Endothelial cell of umbilical vein (primary cell): ENCODE data around the gene S100A1. TPM values are rescaled to one million over a fixed set of nuclear protein-coding genes. Genes with fewer than 3 reads are reported as not detected.

Experiments
- BruUV-seq: library from RNA; stranded (reverse); fragments of 400-500 nt; replicated peaks from 2 replicates; lab custom pipeline; 2021; lab: Mats Ljungman, UMichigan
- CTCF ChIA-PET: fragments of 300-600, 350-600 bp; sonication (Branson Sonifier 250); formaldehyde crosslinking; loops from one replicate; lab custom pipeline; 2021; ENCODE audit warnings: antibody characterized with exemption, inconsistent platforms; lab: Charles Lee
- POLR2A ChIA-PET: fragments of 300-600, 350-600 bp; sonication (Branson Sonifier 250); formaldehyde crosslinking; loops from one replicate; lab custom pipeline; 2021; ENCODE audit warnings: antibody characterized with exemption, inconsistent platforms; lab: Charles Lee
- DNase-seq: peaks from one replicate; pipeline ENCODE4 v3.0.0-alpha.2; 2011; ENCODE audit warnings: low read depth, low spot score
- FAIRE-seq: peaks from 2 replicates; lab custom pipeline; 2011; peaks lifted over from hg19 to GRCh38; lab: Jason Lieb, UNC
- H2AFZ ChIP-seq: 2 replicates; pipeline ENCODE4 v1.6.0; 2012; ENCODE audit warnings: low read depth, low read length, control low read depth, inconsistent platforms
- H3K27ac ChIP-seq: 2 replicates; pipeline ENCODE4 v1.5.1; 2011; ENCODE audit warnings: low read depth, mild to moderate bottlenecking, control low read depth, low read length, moderate library complexity; ENCODE audit not compliant: insufficient read depth
- H3K27me3 ChIP-seq, 2 experiments: 2 replicates each; pipeline versions ENCODE4 v1.6.0 to v1.6.1; 2011; ENCODE audit warnings: low read length in 2 of 2, mixed read lengths in 1 of 2; ENCODE audit not compliant: control insufficient read depth in 2 of 2, insufficient read depth in 2 of 2
- H3K36me3 ChIP-seq, 2 experiments: 2 replicates in 1 of 2; 3 replicates in 1 of 2; pipeline ENCODE4 v1.5.1; 2011; ENCODE audit warnings: low read length in 2 of 2, mild to moderate bottlenecking in 1 of 2, moderate library complexity in 1 of 2; ENCODE audit not compliant: control insufficient read depth in 2 of 2, insufficient read depth in 2 of 2; ENCODE audit errors: extremely low read depth in 1 of 2
- H3K4me1 ChIP-seq: 3 replicates; pipeline ENCODE4 v1.5.1; 2011; ENCODE audit warnings: mild to moderate bottlenecking, low read length; ENCODE audit not compliant: control insufficient read depth, insufficient read depth; ENCODE audit errors: extremely low read depth
- H3K4me2 ChIP-seq: 2 replicates; pipeline ENCODE4 v1.6.1; 2011; ENCODE audit warnings: low read length, control low read depth, mixed read lengths; ENCODE audit not compliant: insufficient read depth
- H3K4me3 ChIP-seq, 3 experiments: fragments of 200-600 bp in 1 of 3; sonication (generic), shearing (Covaris generic) in 1 of 3; replicated peaks in 1 of 3; 2 replicates each; pipeline ENCODE4 v1.5.1; 2011 to 2016; ENCODE audit warnings: control low read depth in 3 of 3, low read length in 3 of 3, mild to moderate bottlenecking in 2 of 3, inconsistent platforms in 1 of 3, low read depth in 1 of 3, moderate library complexity in 1 of 3; ENCODE audit not compliant: insufficient read depth in 1 of 3
- H3K79me2 ChIP-seq: 2 replicates; pipeline ENCODE4 v1.6.0; 2012; ENCODE audit warnings: low read length, inconsistent platforms; ENCODE audit not compliant: control insufficient read depth, insufficient read depth
- H3K9ac ChIP-seq: replicated peaks from 2 replicates; pipeline ENCODE3; 2011; ENCODE audit warnings: low read length, control low read depth; ENCODE audit not compliant: insufficient read depth; ENCODE audit errors: extremely low read depth
- H3K9me1 ChIP-seq: replicated peaks from 3 replicates; pipeline ENCODE4 v1.6.0; 2011; ENCODE audit warnings: mild to moderate bottlenecking, low read length; ENCODE audit not compliant: control insufficient read depth, insufficient read depth; ENCODE audit errors: extremely low read depth
- H3K9me3 ChIP-seq: replicated peaks from 2 replicates; pipeline ENCODE4 v1.5.1; 2012; ENCODE audit warnings: low read length, inconsistent platforms; ENCODE audit not compliant: control insufficient read depth, insufficient read depth
- H4K20me1 ChIP-seq: replicated peaks from 2 replicates; pipeline ENCODE3; 2011; ENCODE audit warnings: mild to moderate bottlenecking, low read length; ENCODE audit not compliant: control insufficient read depth, insufficient read depth; ENCODE audit errors: extremely low read depth
- CTCF ChIP-seq, 2 donors: IDR thresholded peaks; 1 replicate in 1 of 2; 2 replicates in 1 of 2; pipeline ENCODE4 v1.5.1; 2011; ENCODE audit warnings: low read length in 2 of 2, mild to moderate bottlenecking in 2 of 2, moderate library complexity in 2 of 2, control low read depth in 1 of 2, inconsistent platforms in 1 of 2, low read depth in 1 of 2; ENCODE audit not compliant: insufficient read depth in 1 of 2; ENCODE audit errors: extremely low read depth in 1 of 2
- EZH2 ChIP-seq: IDR thresholded peaks from 2 replicates; pipeline ENCODE4 v1.6.1; 2012; ENCODE audit warnings: borderline replicate concordance, low read depth, mild to moderate bottlenecking, moderate library complexity, low read length, inconsistent platforms; ENCODE audit not compliant: severe bottlenecking
- FOS ChIP-seq: IDR thresholded peaks from 2 replicates; pipeline ENCODE4 v1.6.1; 2011; ENCODE audit warnings: mild to moderate bottlenecking, low read length, moderate library complexity, borderline replicate concordance; ENCODE audit not compliant: insufficient read depth
- GATA2 ChIP-seq: IDR thresholded peaks from 2 replicates; pipeline ENCODE4 v1.7.0; 2011; ENCODE audit warnings: low read depth, mild to moderate bottlenecking, moderate library complexity, mixed read lengths, low read length; ENCODE audit not compliant: insufficient read length, insufficient read depth
- JUN ChIP-seq: IDR thresholded peaks from 2 replicates; pipeline ENCODE4 v1.6.1; 2011; ENCODE audit warnings: borderline replicate concordance, low read depth; ENCODE audit not compliant: insufficient read length, insufficient read depth
- MAX ChIP-seq: IDR thresholded peaks from 2 replicates; pipeline ENCODE4 v1.6.1; 2011; ENCODE audit not compliant: insufficient read depth, insufficient read length
- MYC ChIP-seq: IDR thresholded peaks from one replicate; pipeline ENCODE4 v1.6.1; 2011; ENCODE audit warnings: mild to moderate bottlenecking, low read depth, low read length
- POLR2A ChIP-seq: IDR thresholded peaks from 2 replicates; pipeline ENCODE4 v1.6.1; 2012; ENCODE audit warnings: low read depth, mild to moderate bottlenecking, control low read depth, low read length
- POLR2AphosphoS5 ChIP-seq: IDR thresholded peaks from 2 replicates; pipeline ENCODE4 v1.6.1; 2012; ENCODE audit warnings: low read depth, mild to moderate bottlenecking, control low read depth, low read length, moderate library complexity; ENCODE audit not compliant: insufficient read depth
- dilution Hi-C: fragments of 300-500 bp; cut with MboI; formaldehyde crosslinking; loops from one replicate; pipeline ENCODE4 v1.15.0; 2019; ENCODE audit warnings: low sequenced_read_pairs; ENCODE audit not compliant: extremely low pct_ligation_motif_present
- intact Hi-C: fragments of 100-400 bp; cut with micrococcal nuclease; formaldehyde crosslinking; loops from one replicate; pipeline ENCODE4 v1.10.0; 2022
- polyA plus RNA-seq, 4 experiments: library from polyadenylated mRNA; depleted of rRNA in 3 of 4; stranded (reverse) in 3 of 4; unstranded in 1 of 4; fragments of >200 nt; gene quantifications; 2 replicates each; pipeline versions ENCODE4 v1.2.1 to v1.2.3, GENCODE V29; 2011 to 2012; ENCODE audit warnings: missing spikeins in 1 of 4
- total RNA-seq: library from RNA; stranded (reverse); gene quantifications from 2 replicates; pipeline ENCODE4 v1.2.3, GENCODE V29; 2021

S100A1 gene
- total and polyA plus RNA-seq, 2 donors (not counting 3 experiments of a cell fraction or from before 2014, with no cell fraction given) = not detected

GRCh38 chr1:153651771-153652170 is 23.5 kb downstream of the S100A1 start:
- peaks cover 8% of the 10 kb centered on the region for H3K4me1 ChIP-seq
- H3K9me3 ChIP-seq = no peaks in the 10 kb centered on the region
- FAIRE-seq (no peak), DNase-seq (no peak)
- intact Hi-C loops = no loop called here
- no peaks in the 10 kb centered on the region for H3K79me2 ChIP-seq
- no peaks in the 10 kb centered on the region for H4K20me1 ChIP-seq
- TF ChIP-seq POLR2AphosphoS5 = no peak
- TF ChIP-seq POLR2A = no peak
- no peak for TF ChIP-seq MYC
- TF ChIP-seq FOS = no peak
- no peak for TF ChIP-seq MAX
- TF ChIP-seq EZH2 = no peak
- no peak for TF ChIP-seq JUN
- TF ChIP-seq CTCF (IDR thresholded peaks at IDR 0.05; ENCODE audit: extremely low read depth in 1 of 2, insufficient read depth in 1 of 2, low read depth in 1 of 2, low read length in 2 of 2) = no peak
- TF ChIP-seq GATA2 = no peak
- H3K27ac ChIP-seq = no peak overlapping the region
- dilution Hi-C loops = no loop called here
- no peak overlapping the region for H3K4me3 ChIP-seq
- POLR2A ChIA-PET = no interaction called here
- H2AFZ ChIP-seq = no peak overlapping the region
- H3K27me3 ChIP-seq = no peaks in the 10 kb centered on the region
- no peak overlapping the region for H3K9ac ChIP-seq
- CTCF ChIA-PET = interaction anchor here (1.7 to 2.7 kb wide), 4 partner anchors 8 to 141 kb away, joined by 3 to 9 read pairs (median 6); partner anchors contain the start of genes CHTOP and S100A13
- H3K36me3 ChIP-seq = no peaks in the 10 kb centered on the region
- H3K4me2 ChIP-seq = no peak overlapping the region
- BruUV-seq = no TSS peak
- no peaks in the 10 kb centered on the region for H3K9me1 ChIP-seq
